Cerebellar nuclear complex (tissue), 1 donor: ENCODE results near the gene BCL2L1.

Experiments used
- DNase-seq, 2 experiments: peaks; one replicate each; lab custom pipeline; 2025; lab: John Stamatoyannopoulos, UW

The BCL2L1 gene

GRCh38 chr20:31723319-31724078 is 831 bp upstream of the BCL2L1 start:
- peak; percentile 81 to 94 for DNase-seq

DNA sequence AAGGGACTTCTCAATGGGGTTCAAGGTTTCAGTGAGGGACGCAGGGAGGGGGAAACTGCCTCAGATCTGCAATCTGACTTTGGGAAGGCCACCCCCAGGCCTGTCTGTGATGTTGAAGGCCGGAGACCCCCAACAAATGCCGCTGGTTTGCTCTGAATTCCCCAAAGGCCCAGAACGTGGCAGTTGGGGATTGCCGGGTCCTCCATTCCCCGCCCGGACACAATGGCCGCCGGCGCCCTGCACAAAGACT is 326 bp upstream of the BCL2L1 start:
- DNase-seq, result no peak

- peak in 1 of 2 experiments; percentile 14 for DNase-seq
Observed at GRCh38 chr20:31721408-31722256, 1.0 kb downstream of the BCL2L1 start.

DNA sequence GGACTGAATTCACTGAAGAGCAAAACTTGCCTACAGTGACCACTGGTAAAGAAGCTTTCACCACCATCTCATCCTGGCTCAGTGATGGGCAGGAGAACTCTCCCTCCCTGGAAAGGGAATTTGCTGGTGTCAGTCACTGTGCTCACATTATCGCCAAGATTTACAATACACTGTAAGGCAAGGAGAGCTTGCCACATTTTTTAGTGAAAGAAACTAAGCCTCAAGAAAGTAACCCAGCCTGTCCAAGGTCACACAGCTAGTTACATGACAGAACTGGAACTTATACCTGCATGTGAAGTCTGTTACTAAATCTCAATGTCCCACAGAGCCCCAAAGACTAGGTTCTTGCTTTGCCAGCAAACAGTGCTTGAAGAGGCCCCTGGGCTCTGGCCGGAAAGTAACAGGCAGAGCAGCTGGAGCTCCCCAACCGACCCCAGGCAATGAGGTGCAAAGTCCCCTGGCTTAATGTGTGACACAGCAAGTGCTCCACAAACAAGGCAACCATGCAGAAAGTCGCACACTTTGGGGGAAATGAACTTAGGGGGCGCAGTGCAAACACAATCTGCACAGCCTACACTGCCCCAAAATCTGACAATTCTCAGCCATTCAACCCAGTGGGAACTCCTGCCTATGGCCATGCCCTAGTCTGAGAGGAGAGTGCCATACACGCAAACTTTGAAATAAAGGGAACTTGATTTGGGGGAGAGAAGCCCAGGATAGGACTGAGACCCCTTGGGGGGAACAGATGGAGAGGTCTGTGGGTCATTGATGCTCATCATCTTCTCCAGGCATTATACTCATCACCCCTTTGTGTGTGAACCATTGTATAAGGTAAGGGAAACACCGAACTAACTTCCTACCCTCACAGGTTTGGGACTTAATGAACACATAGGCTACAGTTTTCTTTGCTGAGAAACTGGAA is 1.9 kb downstream of the BCL2L1 start:
- DNase-seq, result no peak

- no peak for DNase-seq
Observed at GRCh38 chr20:31719644-31720485, 2.8 kb downstream of the BCL2L1 start.

DNA sequence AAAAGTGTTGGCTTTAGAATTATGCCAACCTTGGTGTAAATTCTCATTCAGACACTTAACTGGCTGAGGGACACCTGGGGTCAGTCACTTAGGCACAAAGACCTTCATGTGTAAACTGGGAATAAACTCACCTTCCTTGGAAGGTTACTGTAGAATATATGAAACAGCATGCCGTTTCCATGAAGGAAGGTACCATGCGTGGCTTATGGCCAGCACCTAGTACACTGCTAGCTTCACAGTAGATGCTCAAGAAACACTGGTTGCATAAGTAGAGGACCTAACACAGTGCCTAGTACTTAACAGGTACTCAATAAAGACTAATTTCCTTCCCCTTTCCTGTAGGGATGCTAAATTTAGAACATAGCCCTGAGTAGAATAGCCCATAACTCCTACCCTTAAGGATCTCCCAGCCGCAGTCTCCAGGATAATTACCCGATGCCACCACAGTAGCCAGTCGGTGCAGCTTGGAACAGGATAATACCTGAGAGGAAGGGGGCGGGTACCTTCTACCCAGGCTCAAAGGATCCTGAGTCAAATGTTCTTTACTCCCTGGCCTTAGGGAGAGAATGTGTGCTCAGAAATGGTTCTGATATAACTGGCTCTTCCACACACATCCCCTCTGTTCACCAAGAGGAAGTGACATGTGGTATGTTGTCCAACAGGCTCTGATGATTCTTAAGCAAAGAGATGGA is 3.6 kb downstream of the BCL2L1 start:
- DNase-seq, result no peak

DNA sequence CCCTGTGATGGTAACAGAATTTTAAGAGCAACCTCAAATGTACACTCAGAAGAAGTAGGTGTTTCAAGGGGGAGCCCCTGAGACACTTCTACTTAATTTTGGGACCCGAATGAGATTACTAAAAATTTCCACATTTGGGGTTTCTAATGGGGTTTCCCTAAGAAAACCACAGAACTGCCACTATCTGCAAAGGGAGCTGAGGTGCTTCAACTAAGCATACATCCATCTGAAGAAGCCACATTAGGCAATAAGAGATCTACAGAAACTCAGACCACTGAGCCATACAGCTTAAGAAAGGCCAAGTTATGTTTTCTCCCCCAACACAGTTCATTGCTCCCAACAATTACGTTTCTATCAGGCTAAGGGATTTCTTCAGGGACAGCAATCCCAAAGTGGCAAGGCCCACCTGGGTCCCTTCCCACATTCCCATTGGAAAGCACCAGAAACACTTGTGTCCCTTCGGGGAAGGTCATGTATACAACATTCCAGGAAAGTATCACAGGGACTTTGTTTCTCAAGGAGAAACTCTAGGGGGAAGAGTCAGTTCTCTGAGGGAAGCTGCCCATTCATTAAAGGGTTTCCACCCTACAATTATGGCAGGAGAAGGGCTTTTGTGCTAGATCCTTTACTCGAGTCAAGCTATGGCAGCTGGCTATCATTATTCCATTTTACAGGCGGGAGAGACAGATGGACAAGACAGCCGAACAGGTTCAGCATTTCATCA is 5.0 kb downstream of the BCL2L1 start:
- DNase-seq, result no peak

- DNase-seq, result no peak
Observed at GRCh38 chr20:31716818-31717477, 5.7 kb downstream of the BCL2L1 start.

DNA sequence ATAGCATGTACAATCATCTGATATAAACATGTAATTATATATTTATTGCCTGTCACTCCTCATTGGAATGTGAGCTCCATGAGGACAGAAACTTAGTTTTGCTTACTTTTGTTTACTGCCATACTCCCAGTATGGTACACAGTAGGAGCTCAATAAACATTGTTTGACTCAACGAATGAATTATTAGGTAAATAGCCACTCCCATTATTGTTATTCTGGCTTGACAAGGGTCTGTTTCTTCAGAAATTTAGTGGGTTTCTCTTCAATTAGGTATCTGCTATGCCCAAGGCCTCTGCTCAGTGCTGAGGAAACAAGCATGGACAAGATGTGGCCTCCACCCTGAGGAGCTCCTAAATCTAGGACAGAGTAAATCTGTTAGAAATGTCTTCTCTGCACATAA is 6.3 kb downstream of the BCL2L1 start:
- DNase-seq, result no peak

DNA sequence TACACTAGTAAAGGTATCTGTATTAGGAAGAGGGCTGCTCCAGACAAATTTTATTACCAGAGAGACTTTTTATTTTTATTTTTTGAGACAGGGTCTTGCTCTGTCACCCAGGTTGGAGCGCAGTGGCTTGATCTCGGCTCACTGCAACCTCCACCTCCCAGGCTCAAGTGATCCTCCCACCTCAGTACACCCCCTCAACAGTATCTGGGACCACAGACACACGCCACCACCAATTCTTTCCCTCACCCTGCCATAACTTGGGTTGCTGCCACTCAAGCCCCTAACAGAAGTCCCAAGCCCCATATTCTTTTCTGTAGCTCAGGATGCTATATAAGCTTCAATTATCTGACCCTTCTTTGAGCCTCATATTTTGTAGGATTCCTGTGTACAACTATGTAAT is 6.9 kb downstream of the BCL2L1 start:
- no peak for DNase-seq

DNA sequence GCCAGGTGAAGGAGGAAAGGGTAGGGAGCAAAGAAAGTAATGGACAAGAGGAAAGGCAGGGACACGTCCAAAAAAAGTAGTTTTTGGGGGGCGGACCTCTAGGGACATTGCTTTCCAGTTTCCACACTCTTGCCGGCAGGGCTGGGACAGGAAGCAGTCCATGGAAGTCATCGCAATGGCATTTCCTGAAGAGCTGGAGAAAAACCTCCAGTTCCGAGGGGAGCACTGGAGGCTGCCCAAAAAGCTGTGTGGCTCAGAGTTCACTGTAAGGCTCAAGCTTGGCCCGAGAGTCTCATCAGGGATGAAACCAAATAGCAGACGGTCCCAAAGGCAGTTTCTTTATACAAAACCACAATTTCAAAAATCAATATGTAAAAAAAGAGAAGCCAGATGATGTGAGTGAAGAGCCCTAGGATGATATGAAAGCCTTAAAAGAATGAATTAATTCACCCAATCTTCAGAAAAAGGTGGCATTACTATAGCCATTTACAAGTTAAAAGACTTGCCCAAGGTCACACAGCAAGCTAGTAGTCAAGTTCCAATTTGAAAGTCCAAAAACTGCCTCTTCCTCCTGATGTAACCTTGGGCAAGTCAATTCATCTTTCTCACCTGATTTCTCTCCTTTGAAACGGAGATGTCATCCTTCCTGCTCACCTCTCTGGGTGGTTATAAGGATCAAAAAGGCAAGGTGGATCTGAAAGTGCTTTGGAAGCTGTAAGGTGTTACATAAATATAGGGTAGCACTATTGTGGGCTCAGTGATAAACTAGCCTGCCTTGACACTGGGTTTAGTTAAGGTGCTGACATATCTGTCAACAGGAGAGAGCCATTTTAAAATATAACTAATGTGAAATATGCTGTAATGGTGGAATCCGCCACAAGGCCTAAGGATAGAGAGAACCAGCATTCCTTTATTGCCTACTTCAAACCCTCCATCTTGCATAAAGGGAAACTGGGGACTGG is 9.1 kb downstream of the BCL2L1 start:
- no peak for DNase-seq

DNA sequence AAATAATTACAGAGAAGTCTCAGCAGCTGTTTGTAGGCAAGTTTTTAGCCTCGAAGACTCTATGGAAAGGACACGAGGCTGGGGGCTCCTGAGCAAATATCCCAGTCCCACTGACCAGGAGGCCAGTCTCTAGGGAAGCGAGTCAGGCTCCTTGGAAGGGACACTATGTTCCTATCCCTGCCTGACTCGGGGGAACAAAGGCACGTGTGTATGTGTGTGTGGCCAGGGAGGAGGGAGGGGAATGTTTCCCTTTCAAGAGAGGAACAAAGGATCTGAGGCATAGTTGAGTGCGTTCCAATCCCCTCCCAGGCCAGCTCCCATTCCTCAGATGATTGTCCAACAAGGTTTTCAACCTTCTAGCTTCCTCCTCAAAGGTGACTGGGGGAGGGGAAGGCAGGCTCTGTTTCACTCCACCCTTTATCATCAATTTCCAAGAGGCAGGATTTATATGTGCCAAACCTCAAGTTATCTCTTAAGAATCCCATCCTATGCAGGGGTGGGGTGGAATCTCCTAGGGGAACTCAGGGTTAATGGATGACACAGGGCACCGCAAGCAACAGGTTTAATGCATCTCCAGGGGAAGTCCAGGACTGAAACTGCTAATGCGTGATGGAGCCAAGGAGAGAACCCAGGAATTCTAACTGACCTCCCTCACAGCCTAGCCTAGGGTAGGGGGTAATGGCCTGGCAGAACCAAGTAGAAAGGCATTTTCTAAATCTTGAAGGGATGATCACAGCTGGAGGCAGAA is 9.9 kb downstream of the BCL2L1 start:
- no peak for DNase-seq

DNA sequence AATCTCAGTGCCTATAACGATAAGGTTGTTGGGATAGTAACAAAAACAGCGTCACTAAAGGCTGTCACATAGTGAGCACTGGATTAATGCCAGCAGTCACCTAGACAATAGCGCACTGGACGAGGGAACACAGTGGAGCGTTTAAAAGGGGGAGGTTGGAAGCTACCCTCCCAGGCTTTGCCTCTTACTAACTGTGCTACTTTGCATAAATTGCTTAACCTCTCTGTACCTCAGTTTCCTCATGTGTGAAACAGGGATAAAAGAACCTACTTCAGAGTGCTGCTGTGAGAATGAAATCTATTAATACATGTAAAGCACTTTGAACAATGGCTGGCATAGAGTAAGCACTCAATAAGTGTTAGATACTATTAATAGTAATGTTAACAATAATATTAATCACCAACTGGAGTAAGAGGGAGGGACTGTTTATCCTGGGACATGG is 10.5 kb downstream of the BCL2L1 start:
- DNase-seq, result peak in 1 of 2 experiments; percentile 48

DNA sequence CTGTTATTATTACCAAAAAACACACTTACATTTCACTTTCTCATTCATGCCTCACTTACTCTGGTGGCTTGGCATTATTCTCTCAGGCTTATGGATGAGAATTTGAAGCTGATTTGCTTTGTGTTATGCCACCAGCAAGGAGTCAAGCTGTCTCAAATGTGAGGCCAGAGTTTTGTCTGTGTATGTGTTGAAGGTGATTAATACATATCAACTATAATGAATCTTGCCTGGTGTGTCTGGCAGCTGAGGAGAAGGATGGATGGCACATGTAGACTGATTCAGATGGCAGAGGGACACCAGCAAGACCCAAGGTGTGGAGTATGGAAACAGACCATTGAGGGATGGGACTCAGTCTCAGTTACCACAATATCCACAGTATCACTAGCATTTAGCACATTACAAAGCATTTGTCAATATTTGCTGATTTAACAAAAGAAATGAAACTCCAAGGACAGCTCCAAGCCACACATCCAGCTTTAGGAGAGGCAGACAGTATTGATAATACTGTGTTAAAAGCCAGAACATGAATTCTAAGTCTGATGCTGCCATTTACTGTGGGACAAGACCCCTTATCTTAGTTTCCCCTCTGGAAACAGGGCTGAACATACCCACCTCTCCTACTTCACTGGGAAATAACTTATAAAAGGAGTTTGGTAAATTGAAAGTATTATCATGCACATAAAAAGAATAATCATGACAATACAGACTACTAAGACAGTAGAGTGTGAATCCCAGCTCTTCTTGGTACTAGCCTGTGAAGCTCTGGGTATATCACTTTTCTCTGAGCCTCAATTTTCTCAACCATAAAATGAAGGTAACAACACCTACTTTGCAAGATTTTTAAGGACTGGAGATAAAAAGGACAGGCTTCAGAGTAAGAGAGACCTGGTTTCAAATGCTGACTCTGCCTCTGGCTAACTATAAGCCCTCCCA is 11.2 kb downstream of the BCL2L1 start:
- no peak for DNase-seq

- DNase-seq, result no peak
Observed at GRCh38 chr20:31710423-31711108, 12.1 kb downstream of the BCL2L1 start.

DNA sequence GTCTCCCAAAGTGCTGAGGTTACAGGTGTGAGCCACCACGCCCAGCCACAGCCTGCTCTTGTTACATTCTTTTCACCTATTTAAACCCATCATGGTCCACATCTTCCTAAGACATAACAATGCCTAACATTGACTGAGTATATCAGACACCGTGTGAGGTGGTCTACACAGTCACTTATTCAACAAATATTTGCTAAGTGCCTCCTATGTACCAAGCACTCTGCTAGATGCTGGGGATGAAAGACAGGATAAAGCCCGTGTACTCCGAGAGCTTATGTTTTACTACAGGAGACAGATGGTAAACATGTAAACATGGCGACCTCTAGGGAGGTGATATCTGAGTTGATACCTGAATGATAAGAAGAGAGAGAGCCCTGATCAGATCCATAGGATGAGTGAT is 12.7 kb downstream of the BCL2L1 start:
- DNase-seq, result no peak
